ENCODE data around the gene CCDC142.

Gene CCDC142

DNA sequence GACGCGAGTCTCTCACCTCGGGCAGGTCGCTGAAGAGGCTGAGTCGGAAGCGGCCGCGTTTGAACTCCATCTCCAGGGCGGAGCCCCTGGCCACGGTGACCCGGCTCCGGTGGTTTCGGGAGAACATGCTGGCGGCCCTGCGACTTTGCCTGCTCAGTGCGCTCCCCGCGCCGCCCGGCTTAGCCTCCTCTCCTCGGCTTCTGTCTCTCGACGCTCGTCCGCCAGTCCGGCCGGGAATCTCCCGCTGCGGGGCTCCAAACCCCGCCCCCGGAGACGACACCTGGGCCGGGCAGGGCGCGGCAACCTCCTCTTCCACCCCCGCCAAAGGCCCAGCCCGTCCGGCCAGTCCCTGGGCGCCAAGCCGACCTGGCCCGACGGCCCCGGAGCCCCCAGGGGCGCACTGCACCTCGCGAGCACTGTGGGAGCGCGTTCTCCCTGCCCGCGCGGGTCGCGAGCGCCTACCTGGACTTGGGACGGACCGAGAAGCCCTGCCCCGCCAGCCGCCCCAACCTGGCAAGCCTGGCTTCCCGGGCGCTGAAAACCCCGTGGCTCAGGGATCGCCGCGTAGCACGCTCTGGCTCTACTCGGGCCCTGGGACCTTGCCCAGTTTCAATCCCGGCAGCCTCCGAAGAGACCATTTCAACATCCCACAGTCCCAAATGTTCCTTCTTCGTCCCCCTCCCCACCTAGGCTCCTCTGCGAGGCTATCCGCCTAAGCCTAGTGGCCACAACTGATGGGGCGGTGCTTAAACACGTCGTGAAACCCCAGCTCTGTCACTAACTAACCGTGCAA lies 40.9 kb downstream of the CCDC142 start, which contains the start of gene RTKN:
RTKN (minus strand) TSS at position 248 of the 793 bp plus-strand sequence; CDS start at position 127, 121 bp downstream.
- peak; percentile 73 to 77 for DNase-seq

DNA sequence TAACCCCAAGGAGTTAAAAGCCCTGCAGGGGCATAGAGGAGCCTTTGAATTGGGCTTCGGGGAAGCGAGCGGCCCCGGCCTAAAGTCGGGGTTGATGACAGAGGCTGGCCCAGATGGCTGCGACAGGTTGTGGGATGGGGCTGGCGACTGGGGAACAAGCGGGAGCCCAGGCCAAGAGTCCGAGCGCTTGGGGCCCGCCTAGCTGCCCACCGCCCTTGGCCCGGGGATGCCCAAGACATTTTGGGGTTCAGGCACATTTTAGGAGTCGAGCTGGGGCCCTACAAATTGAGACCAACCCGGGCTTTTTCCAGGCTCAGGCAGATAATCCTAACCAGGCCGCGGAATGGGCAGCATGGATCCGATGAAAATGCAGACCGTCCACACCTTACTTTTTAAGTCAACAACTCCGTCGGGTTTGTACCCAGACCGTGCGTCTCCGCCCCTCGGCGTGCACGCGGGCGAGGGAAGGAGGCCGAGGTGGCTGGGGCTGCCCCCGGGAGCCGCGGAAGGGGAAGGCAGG lies 41.6 kb downstream of the CCDC142 start:
- peak in 1 of 2 experiments; percentile 71 for DNase-seq

DNA sequence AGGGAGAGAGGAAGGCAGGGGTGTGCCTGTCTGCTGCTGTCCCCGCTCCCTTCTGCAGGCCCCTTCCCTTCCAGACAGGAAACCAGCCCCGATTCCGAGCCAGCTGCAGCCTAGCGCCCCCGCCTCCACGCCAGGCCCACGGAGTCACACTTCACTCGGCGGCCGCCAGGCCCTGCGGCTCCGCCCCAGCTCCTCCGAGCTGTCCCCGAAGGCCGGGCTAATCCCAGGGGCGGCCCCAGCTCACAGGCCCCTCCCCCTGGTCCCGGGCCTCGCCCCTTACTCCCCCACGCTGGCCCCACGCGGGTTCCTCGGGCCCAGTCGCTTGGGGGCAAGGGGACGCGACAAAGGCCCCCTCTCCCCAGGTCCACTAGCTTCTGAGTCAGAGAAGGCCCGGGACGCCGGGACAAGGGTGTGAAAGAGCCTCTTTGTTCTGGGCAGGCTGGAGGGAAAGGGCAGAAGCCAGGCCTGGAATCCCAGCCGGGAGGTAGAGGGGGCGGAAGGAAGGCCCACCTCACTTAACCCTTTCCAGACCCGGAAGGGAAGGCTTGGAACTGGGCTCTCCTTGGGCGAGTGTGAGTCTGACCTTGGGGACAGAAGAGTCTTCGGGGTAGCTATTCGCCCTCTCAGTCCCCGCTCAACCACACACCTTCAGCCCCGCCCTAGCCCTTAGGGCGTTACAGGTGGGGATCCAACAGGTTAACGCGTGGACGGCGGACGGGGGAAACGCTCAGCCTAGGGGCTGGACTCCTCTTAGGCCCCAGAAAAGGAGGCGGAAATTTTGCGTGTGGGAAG lies 42.2 kb downstream of the CCDC142 start:
- DNase-seq, result peak; percentile 78 to 88

GRCh38 chr2:74439803-74440377 lies 42.9 kb downstream of the CCDC142 start:
- DNase-seq, result no peak

GRCh38 chr2:74439373-74439772 lies 43.4 kb downstream of the CCDC142 start:
- no peak for DNase-seq

- no peak for DNase-seq
Observed at GRCh38 chr2:74438248-74438647, 44.5 kb downstream of the CCDC142 start.

- no peak for DNase-seq
Observed at GRCh38 chr2:74436848-74437695, 45.7 kb downstream of the CCDC142 start.

DNA sequence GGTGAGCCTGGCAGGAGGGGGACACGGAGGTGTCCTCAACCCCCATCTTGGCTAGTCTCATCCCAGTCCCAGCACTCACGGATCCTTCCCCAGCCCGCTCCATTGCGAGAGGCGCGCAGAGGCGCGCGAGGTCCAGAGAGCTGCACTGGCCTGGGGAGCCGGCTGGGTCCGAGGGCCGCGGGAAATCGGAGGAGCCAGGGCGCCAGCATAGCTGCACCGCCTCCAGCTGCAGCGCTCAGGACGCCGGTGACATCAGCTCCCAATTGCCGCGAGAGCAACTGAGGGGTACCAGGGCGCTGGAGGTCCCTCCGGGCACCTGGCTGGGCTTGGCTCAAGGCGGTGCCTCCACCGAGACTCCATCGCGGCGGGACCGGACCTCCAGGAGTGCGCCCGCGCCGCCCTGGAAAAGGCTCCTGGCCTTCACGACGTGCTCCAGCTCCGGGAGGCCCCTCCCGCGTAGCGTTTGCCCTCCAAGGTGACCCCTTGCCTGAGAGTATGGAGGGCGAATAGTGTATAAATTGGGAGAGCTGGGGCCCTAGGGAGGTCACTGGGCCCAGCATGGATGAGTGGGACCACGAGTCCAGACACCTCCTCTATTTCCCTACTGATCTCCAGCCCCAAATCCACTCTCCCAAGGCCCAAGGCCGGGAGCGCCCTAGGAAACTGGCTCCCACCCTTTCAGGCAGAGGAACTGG lies 46.5 kb downstream of the CCDC142 start:
- DNase-seq, result no peak

- DNase-seq, result no peak
Observed at GRCh38 chr2:74430502-74430901, 52.3 kb downstream of the CCDC142 start.

DNA sequence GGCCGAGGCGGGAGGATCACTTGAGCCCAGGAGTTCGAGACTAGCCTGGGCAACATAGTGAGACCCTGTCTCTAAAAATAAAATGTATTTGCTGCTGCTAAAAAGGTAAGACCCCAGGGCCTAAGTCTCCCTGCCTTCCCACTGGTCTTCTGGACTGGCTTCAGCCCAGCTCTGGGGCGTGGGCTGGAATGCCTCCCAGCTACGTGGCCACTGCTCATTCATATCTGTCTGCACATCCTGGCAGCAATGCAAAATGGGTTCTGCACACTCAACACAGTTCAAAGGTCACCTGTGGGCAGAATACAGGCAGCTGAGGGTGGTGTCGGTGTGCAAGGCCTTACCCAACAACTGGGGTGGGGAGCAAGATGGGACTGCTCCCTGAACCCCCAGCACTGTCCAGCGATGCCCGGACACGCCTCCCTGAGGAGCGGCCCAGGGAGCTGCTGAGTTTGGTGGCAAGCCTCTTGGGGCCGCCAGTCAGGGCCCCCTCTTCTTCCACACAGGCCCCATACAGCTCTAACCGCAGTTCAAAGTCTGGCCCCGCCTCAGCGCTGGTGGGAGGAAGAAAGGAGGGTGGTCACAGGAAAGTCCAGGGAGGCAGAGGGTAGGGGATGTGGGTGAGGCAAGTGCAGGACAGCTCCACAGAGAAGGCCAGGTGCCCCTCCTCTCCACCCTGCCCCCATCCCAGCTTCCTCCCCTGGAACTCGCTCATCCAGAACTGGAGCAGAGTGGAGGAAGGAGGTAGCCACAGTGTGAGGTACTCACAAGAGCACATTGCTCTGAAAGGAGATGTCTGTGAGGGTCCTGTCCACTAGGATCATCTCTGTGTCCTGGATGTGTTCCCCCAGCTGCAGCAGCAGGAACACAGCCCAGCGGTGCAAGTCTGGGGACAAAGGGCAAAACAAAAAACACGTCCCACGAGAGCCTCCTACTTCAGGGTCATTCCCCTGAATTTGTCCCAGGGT lies 53.0 kb downstream of the CCDC142 start:
- no peak for DNase-seq

GRCh38 chr2:74428675-74429074 lies 54.1 kb downstream of the CCDC142 start:
- no peak for DNase-seq

DNA sequence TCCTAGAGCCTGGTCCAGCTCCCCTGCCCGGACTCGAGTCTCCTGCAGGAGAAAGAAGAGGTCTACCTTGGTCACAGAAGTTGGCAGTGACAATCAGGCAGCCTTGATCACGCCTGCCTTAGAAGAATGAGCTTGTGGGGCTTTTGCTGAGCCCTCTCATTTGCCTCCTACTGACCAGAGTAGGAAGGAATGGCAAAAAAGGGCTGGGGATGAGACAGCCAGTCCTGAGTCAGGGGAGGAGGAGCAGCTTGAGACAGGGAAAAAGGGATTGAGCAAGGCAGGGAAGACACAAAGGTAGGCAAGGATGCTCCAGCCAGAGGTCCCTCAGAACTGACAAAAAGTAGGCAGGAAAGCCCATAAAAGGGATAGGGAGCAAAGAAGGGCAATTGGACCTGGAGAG lies 55.2 kb downstream of the CCDC142 start:
- no peak for DNase-seq

GRCh38 chr2:74426181-74426758 lies 56.5 kb downstream of the CCDC142 start:
- no peak for DNase-seq

DNA sequence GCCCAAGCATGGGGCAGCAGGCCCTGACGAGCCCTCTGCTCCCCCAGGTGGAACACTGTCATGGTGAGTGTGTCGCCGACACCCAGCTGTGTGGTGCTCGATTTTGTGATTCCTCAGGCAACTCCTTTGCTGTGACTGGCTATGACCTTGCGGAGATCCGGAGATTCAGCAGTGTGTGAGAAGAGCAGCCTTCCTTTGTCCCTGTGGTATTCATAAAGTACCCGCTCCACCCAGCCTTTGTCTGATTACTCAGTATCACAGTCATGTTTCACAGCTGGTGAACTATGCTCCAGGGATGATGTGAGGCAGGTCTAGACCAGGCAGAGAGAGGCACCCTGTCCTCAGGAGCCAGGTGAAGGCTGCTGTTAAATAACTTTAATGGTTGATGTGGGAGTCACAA lies 57.3 kb downstream of the CCDC142 start:
- DNase-seq, result no peak

GRCh38 chr2:74424995-74425406 lies 57.8 kb downstream of the CCDC142 start:
- DNase-seq, result no peak

- DNase-seq, result no peak
Observed at GRCh38 chr2:74424139-74424992, 58.4 kb downstream of the CCDC142 start.
